ENCODE measurements around the gene JADE3.

- TF ChIP-seq CTCF (IDR thresholded peaks at IDR 0.05) (no peak), POLR2A (IDR thresholded peaks at IDR 0.05) (no peak), POLR2AphosphoS5 (IDR thresholded peaks at IDR 0.05) (no peak)
Observed at GRCh38 chrX:46941341-46941740, 29.1 kb downstream of the JADE3 start.
